GM10847 (cell line): Measurements from ENCODE around the gene NOXO1.

Experiments used
- POLR2A ChIP-seq: IDR thresholded peaks from 2 replicates; pipeline ENCODE4 v1.6.1; 2011; ENCODE audit not compliant: insufficient read length; ENCODE audit errors: extremely low read depth

NOXO1 gene

GRCh38 chr16:1930338-1930720 is 50.9 kb downstream of the NOXO1 start:
- TF ChIP-seq POLR2A, result no peak

DNA sequence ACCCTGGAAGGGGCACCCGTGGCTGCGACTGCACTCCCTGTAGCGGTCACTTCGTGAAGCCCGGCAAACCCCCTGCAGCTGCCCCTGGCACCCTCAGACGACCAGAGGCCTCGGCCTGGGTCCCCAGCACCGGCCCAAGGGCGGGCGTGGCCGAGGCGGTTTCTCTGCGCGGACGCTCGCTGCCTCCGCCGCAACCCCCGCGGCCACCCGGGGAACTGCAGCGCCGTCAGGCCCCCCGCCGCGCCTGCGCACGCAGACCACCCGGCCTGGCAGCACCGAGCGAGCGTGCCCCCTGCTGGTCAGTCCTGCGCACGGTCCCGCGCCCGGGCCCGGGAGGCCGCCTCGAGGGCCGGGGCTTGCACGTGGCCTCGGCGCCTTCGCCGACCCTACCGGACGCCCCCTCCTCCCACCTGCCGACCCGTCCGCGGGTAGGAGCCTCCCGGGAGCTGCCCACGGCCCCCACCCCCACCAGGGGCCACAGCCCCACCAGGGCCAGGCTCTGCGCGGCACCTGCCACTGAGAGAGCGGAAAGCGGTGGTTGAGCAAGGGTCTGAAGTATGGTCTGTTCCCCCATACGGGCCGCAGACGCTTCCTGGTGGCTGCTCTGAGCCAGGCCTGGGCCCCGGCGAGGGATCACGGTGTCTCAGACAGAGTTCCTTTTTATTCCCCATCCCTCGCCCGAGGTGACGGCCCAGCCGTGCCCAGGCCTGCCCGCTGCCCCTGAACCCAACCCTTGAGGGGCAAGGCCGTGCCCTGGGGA is 51.5 kb downstream of the NOXO1 start:
- no peak for TF ChIP-seq POLR2A

DNA sequence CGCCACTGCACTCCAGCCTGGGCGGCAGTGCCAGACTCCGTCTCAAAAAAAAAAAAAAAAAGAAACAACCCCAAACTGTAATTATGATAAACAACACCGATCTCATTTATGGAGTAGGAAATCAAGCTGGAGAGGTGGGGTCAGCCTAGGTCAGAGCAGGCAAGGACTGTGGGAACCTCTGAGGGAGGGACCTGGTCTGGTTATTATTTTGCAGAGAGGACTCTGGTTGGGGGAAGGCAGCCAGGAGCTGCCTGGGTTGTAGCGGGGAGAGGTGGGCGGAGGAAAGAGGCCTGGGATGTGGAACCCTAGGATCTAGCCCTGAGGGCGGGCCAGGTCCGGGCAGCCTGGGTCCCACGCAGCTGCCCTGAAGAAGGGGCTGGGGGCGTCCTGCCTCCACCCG is 52.2 kb downstream of the NOXO1 start:
- no peak for TF ChIP-seq POLR2A
